Hepatic stellate cell (primary cell): Measurements from ENCODE around the gene NIPAL3.
"Not testable (repeated sequence)": the region's sequence is repeated elsewhere in the genome, so short reads cannot be mapped to it uniquely, and the experiment has no call there.

Experiments used
- DNase-seq: peaks from one replicate; pipeline ENCODE4 v3.0.0; 2011; ENCODE audit warnings: low spot score

The NIPAL3 gene

DNA sequence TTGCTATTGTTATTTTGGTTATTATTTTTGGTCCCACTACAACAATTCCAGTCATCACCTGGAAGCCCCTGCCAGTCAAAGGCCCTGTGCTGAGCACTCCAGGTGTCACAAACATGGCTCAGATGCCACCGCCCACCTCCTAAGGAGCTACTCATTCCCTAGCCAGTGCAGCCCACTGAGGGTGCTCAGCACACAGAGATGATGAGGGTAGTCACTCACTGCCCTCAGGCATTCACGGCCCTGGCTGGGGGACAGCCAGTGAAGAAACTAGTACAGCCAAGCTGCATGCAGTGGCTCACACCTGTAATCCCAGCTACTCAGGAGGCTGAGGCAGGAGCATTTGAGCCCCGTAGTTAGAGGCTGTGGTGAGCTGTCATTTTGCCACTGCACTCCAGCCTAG is 42.3 kb downstream of the NIPAL3 start:
- no peak for DNase-seq

DNA sequence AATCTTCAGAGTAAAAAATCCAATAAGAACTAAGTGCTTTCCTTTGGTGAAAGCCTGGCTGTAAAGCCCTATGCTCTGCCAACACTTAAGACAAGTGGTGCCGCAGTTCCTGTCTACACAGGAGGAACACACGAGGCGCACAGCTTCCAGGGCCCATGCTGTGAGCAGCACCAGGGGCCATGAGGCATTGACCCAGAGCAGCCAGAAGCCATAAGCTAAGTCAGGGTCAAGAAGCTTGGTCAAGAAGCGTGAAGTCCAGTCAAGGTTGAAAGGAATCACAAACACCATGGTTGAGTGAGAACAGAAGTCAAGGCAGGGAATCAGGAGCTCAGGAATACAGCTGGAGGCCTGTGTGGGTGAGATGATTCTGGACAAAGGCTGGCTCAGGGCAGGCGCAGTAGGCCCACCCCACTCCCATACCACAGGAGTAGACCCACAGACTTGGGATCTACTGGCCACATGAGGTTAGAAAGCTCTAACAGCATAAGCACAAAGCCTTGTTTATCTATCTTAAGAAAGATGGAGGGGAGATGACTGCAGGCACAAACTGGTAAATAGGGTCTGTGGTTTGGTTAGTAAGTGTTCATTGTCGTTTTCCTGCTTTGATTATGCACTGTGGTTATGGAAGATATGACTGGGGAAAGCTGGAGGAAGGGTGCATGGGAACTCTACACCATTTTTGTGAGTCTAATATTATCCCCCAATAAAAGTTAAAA is 44.1 kb downstream of the NIPAL3 start:
- DNase-seq: no peak

DNA sequence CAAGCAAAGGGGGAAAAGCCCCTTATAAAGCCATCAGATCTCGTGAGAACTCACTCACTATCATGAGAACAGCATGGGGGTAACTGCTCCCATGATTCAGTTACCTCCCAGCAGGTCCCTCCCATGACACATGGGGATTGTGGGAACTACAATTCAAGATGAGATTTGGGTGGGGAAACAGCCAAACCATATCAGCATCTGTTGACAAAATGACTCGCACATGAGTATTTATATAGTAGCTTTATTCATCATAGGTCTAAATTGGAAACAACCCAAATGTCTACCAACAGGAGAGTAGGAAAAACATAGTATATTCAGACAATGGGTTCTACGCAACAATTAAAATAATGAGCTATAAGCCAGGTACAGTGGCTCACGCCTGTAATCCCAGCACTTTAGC is 46.5 kb downstream of the NIPAL3 start:
- DNase-seq: not testable (repeated sequence)

DNA sequence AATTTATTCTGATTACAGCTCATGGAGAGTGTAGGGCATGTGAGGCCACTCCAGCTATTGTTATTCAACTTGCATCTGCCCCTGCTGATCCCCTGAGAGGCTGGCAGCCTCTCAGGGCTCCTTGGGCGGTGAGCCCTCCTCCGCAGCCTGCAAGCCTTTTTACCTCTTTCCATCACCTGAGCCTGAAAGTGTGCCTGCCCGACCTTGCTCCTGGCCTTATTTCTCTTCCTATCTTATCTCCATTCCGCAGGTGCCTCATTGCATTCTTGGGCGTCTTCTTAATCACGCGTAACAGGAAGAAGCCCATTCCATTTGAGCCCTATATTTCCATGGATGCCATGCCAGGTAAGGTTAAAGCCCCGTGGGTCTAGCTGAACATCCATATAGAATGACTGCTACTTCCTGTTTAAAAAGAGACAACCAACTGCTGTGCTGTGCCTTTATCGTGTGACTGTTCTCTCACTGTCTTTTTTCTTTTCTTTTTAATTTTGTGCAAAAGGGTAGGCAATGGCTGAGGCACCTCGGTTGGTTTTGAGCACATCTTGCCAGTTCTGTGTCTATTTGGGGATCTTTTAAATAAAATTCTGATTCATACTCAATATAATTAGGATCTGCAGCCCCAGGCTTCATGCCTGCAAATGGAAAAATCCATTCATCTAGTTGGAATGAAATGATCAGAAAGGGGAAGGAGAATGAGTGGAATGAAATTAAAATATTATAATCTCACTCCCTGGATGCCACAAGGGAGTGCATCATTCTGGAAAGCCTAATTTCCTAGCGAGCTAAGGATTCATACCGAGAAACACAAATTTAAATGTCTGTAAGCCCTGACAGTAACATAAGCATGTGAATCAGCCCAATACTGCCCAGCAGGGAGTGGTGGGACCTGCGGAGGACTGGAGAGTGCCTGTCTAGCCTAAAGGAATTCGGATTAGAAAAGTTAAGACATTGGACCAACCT is 48.5 kb downstream of the NIPAL3 start:
- peak; percentile 14 for DNase-seq

DNA sequence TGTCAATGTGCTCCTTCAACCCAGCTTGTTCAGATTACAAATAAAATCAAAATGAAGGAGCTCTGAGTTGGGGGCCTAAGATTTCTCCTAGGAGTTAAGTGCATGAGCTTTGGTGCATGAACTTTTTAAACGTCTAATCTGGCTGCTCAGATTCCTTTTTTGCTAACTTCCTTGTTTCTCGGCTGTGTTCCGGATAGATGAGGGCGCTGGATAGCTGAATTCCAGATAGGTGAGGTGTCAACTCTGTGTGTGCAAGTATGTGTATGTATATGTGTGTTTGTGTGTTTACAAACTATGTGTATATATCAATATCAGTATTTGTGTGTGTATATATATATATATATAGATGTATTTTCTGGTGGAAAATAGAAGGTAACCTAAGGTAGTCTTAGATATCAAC is 49.5 kb downstream of the NIPAL3 start:
- DNase-seq: no peak

DNA sequence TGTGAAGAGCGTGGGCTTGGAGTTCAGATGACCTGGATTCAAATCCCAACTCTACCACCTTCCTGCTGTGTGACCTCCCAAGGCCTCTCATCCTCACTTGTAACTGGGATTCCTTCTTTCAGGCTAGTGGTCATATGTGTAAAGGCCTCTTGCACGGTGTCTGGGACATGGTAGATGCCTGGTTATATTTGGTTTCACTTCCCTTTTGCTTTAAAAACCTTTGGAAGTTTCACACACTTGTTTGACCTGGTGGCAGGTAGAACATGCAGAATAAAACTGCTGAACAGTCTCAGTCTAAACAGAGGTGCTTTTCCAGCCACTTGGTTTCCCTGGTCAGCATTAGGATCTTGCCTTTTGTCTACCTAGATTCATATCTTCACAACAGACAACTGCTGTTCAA is 50.0 kb downstream of the NIPAL3 start:
- no peak for DNase-seq

DNA sequence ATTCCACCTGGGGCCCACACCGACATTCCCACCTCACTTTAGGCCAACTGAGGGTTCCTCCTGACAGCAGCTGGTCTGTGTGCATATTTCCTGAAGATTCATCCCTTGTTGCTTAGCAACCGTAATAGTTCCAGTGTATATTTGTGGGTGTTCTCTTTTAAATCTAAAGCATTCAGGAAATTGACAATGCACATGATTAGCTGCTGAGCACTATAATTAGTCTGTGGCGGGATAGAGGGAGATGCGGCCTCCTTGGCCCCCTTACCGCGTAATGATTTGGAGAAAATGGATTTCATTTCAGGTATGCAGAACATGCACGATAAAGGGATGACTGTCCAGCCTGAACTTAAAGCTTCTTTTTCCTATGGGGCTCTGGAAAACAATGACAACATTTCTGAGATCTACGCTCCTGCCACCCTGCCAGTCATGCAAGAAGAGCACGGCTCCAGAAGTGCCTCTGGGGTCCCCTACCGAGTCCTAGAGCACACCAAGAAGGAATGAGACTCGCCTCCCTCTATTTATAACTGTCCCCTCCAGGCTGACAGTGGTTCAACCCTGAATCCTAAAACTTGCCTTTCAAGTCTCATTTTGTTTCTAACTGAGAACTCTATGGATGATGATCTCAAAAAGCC is 53.2 kb downstream of the NIPAL3 start:
- DNase-seq: no peak

DNA sequence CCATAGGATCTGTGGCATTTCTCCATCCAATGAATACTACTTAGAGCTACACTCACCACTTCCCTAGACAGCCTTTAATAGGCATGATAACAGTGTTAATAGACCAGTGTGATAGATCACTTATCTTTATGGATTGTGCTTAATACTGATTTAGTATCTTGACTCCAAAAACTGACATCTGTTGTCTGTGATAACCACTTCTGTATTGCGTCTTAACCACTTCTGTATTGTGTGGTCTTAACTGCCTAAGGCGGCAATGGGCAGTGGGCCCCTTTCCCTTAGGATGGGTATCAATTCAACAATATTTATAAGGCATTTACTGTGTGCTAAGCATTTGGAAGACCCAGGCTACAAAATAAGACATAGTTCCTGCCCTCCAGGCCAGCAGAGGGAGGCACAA is 55.0 kb downstream of the NIPAL3 start:
- no peak for DNase-seq

DNA sequence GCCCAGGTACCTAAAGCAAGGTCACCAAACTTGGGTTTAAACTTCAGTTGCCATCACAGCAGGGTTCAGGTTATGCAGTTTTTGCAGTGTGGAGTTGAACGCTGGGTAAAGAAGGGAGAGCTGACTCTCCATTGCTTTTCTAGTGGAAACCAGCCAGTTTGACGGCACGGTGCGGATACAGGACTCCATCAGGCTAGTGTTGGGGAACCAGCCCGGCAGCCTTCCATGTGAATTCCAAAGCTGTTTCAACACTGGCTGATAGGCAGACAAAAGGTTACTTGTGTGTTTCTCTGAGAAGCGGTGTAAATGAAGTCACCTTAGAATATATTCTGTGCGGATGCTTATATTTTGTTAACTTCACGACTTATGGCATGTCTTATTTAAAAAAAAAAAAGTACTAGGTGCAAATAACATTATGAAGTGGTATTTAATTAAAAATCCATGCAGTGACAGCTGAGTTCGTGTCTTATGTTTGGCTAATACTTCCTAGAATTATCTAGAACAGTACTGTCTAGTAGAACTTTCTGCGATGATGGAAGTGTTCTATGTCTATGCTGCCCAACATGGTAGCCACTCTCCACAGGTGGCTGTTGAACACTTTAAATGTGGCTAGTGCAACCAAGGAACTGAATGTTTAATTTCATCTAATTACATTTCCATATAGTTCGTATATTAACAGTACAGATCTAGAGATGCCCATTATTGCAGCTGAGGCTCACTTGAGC is 57.1 kb downstream of the NIPAL3 start:
- no peak for DNase-seq

DNA sequence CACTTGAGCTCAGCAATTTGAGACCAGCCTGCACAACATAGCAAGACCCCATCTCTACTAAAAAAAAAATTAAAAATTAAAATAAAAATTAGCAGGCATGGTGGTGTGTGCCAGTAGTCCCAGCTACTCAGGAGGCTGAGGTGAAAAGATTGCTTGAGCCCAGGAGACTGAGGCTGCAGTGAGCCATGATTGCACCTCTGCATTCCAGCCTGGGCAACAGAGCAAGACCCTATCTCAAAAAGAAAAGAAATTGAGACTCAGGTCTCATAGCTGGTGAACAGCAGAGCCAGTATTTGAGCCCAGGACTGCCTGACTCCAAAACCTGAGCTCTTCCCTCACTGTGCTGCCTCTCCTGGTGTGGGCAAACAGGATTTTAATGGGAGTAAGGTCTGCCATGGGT is 58.6 kb downstream of the NIPAL3 start:
- DNase-seq: no peak

DNA sequence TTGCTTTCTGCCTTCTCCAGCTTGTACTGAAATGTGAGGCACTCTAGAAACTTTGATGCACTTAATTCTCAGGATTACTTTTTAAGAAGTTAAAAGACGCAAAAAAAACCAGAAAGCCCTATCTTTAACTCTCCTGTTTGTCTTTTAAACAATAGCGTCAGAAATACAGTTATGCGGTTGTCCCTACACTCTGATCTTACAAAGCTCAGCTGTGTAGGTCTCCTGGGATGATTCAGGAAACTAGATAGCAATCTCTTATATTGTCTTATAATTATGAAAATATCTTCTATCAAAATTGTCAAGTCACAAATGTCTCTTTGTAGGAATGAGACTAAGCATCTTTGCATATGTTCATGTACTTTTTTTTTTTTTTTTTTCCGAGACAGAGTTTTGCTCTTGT is 60.1 kb downstream of the NIPAL3 start:
- DNase-seq: no peak

DNA sequence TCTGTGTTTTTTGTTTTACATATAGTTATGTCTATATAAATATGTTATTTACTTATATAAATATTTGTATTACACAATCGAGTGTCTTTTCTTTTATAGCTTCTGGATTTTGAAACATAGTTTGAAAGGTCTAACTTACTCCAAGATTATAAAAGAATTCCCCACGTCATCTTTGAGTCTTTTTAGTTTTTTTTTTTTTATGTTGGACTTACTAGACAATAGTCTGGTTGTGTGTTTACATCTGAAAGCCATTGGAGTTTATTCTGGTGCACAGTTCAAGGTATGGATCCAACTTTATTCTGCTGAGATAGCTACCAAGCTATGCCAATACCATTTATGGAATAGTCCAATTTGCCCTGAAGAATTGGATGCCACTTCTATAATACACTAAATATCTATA is 61.0 kb downstream of the NIPAL3 start:
- no peak for DNase-seq

DNA sequence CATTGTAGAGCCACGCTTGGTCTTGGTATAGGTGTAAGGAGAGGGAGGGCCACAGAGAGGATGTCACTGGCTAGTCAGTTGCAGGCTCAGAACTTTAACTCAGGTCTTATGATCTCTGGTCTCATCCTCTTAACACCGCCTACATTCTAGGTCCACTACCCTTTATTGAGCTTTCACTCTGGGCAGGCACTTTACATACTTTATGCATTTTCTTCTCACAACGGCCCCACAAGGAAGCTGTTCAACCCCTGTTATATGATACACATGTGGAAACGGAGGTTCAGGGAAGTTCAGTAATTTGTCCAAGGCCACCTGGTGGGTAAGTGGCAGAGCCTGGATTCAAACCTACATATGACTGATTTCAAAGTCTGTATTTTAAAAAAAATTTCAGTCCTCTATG is 61.7 kb downstream of the NIPAL3 start:
- DNase-seq: no peak

DNA sequence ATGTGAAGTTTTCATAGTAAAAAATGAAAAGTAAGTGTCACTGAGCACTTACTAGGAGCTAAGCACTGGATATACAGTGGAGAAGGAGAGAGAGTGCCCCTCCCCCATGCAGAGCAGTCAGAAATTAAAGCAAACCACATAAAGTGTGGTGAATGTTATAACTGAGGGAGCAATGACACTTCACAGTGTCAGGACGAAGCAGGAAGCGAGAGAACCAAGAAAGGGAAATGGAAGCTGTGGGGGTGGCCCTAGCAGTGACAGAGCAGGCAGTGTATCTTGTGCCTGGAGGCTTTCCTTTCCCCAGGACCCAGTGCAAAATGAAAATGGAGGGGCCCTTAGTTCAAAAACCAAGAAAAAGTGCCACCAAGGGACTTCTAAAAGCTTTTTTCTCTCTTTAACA is 65.5 kb downstream of the NIPAL3 start:
- DNase-seq: no peak

DNA sequence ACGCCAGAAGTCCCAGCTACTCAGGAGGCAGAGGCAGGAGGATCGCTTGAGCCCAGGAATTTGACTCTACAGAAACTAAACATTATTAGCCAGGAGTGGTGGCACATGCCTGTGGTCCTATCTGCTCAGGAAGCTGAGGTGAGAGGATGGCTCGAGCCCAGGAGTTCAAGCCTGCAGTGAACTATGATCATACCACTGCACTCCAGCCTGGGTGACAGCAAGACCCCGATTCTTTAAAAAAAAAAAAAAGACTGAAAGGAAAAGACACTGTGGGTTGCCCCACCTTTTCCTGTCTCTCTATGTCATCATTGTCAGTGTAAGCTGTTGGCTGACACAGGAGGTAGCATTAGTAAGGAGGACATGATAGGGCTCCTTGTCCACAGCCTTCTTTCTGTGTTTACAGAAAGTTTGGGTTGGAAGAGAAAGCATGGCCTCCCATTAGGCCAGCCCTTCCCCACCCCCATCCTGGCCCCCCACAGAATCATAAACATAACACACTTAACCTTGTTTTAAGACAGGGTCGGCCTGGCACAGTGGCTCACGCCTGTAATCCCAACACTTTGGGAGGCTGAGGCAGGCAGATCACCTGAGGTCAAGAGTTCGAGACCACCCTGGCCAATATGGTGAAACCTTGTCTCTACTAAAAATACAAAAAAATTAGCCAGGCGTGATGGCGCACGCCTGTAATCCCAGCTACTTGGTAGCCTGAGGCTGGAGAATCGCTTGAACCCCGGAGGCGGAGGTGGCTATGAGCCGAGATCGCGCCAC is 66.4 kb downstream of the NIPAL3 start:
- no peak for DNase-seq

DNA sequence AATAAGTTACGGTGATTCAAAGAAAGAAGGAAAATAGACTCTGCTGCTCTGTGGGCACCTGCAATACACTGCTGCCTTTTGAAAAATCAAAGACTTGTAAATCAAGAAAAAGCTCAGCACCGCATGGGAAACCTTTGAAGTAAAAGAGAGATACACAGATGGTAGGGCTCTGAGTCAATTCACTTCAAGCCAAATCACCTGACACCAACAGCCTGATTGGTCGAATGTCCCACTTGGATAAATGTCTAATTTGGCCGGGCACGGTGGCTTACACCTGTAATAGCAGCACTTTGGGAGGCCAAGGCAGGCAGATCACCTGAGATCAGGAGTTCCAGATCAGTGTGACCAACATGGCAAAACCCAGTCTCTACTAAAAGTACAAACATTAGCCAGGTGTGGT is 67.8 kb downstream of the NIPAL3 start:
- DNase-seq: no peak

DNA sequence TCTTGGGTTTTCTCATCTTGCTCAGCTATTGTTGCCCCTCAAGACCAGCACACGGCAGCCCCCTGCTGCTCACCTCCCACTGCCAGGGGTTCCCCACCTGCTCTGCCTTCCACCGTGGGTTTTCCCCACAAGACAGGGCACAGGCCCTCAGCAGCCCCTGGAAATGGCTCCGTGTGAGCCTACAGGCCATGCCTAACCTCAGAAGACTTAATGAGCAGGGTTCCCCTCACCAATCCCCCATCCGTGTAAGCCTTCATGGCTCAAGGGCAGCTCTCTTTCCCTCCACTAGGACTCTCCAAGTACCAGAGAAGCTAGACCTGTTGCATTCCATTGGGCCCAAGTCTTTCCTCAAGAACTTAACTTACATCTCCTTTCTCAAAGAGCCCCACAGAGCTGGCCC is 68.6 kb downstream of the NIPAL3 start:
- no peak for DNase-seq

DNA sequence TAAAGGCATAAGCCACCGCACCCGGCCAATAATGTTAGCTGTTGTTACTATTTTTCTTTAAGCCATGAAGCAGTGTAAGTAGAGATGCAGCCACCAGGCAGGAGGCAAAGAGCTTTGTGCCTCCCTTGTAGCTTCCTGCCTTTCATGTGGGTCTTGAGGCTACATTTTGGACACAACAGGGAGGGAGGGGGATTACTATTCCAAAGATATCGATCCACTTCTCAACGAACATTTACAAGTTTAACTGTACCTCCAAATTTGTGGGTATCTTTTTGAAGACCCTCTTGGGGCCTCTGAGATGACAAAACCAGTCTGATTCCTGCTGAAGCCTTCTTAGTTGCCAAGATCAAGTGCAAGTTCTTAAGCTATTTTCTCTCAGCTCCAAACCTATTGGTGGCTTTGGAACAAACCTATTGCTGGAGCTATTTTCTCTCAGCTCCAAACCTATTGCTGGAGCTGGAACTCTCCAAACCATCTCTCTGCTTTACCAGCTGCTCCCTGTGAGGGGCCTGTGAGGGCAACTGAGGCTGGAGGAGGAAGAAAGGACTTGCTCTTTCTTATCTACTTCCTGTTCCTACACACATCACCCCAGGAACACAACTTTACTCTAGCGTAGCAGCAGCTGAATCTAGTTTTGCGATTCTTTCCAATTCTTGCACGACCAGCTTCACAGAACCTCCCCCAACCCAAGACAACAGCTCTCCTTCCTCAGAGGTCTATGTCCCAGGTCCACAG is 70.9 kb downstream of the NIPAL3 start:
- no peak for DNase-seq

DNA sequence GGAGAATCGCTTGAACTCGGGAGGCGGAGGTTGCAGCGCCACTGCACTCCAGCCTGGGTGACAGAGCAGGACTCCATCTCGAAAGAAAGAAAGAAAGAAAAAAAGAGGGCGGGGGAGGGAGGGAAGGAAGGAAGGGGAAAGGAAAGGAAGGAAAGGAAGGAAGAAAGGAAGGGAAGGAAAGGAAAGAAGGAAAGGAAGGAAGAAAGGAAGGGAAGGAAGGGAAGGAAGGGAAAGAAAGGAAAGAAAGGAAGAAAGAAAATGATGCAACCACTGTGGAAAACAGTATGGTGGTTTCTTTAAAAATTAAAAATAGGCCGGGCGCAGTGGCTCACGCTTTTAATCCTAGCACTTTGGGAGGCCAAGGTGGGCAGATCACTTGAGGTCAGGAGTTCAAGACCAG is 71.9 kb downstream of the NIPAL3 start:
- no peak for DNase-seq

DNA sequence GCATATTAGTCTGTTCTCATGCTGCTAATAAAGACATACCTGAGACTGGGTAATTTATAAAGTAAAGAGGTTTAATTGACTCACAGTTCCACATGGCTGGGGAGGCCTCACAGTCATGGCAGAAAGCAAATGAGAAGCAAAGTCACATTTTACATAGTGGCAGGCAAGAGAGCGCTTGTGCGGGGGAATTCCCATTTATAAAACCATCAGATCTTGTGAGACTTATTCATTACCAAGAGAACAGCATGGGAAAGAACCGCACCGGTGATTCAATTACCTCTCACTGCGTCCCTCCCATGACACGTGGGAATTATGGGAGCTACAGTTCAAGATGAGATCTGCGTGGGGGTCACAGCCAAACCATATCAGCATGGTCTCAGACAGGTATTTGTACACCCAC is 72.6 kb downstream of the NIPAL3 start:
- DNase-seq: not testable (repeated sequence)

DNA sequence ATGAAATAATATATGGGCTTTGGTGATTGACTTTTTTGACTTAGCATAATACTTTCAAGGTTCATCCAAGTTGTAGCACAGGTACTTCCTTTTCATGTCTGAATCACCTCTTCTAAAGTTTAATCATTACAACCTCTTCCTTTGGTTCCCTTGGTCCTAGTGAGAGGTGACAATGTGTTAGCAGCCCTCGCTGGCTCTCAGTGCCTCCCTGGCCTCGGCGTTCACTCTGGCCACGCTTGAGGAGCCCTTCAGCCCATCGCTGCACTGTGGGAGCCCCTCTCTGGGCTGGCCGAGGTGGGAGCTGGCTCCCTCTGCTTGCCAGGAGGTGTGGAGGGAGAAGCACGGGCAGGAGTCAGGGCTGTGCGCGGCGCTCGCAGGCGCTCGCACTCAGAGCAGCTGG is 74.1 kb downstream of the NIPAL3 start:
- no peak for DNase-seq
